ENCODE data around the gene GOSR2. TPM values are rescaled to one million over a fixed set of nuclear protein-coding genes. Genes with fewer than 3 reads are reported as not detected.
A peak's percentile ranks its signal among the peaks of the same experiment; 100 is the strongest.

GOSR2 gene
- total and polyA plus RNA-seq, 2 of the 13 experiments (the other 11 are each of a cell fraction or from before 2014, with no cell fraction given) = 61.5 to 63.9 TPM

- FAIRE-seq = no peak
These were observed 56.3 kb downstream of the GOSR2 start, which contains the start of gene RPRML for GRCh38 chr17:46979147-46979863. TSS of gene RPRML (minus strand) at chr17:46979253. CDS start at chr17:46979007, 246 bp downstream.

More at GRCh38 chr17:46979147-46979863, 56.3 kb downstream of the GOSR2 start, which contains the start of gene RPRML:
- H4K20me1 ChIP-seq (ENCODE audit: insufficient read depth, low read length) = no peaks in the 10 kb centered on the region
- in situ Hi-C loops (cut with HindIII; ENCODE audit: extremely low pct_ligation_motif_present, low pct_unique_long_range_greater_than_20kb) (no loop called here), intact Hi-C loops (cut with micrococcal nuclease; ENCODE audit: unreplicated experiment) (no loop called here)
- no peak within 1 kb of the TSS for H2AFZ ChIP-seq (ENCODE audit: low read length)
- ChIA-PET POLR2A (no interaction called here), CTCF (ENCODE audit: low intra/inter-chr PET ratio, low total read pairs) (no interaction called here)
- H3K4me1 ChIP-seq (ENCODE audit: insufficient read depth, low read length) = peaks cover 31% of the 10 kb centered on the region
- DNase-seq (ENCODE audit: low spot score) (no peak), ATAC-seq (peak; percentile 34)
- H3K79me2 ChIP-seq (ENCODE audit: insufficient read depth, low read length) = no peaks in the 10 kb centered on the region
- TF ChIP-seq GATAD2A (CRISPR knock-in tag; IDR thresholded peaks at IDR 0.05) = no peak
- TF ChIP-seq ZNF770 (CRISPR knock-in tag; IDR thresholded peaks at IDR 0.05) = no peak
- TF ChIP-seq ZNF329 (CRISPR knock-in tag; IDR thresholded peaks at IDR 0.05; ENCODE audit: low read depth) = no peak
- TF ChIP-seq PTBP1 (IDR thresholded peaks at IDR 0.05; ENCODE audit: low read depth, low read length, poor library complexity, severe bottlenecking) = no peak
- TF ChIP-seq RFXANK (CRISPR knock-in tag; IDR thresholded peaks at IDR 0.05) = no peak
- 0 out of 2 replicates have a peak, but pooled peaks have one; percentile 17 for TF ChIP-seq FOXO4 (CRISPR knock-in tag; conservative IDR thresholded peaks at IDR 0.05)
- peak; percentile 43; the same call in 1 of the 2 replicates for TF ChIP-seq UBTF (CRISPR knock-in tag; IDR thresholded peaks at IDR 0.05)
- TF ChIP-seq HDAC1 (CRISPR knock-in tag; IDR thresholded peaks at IDR 0.05) = 0 out of 2 replicates have a peak, but pooled peaks have one; percentile 7
- TF ChIP-seq CREBL2 (CRISPR knock-in tag; IDR thresholded peaks at IDR 0.05; ENCODE audit: borderline replicate concordance) = no peak
- no peak for TF ChIP-seq NR2C2 (CRISPR knock-in tag; IDR thresholded peaks at IDR 0.05; ENCODE audit: borderline replicate concordance)
- no peak for TF ChIP-seq MAX (IDR thresholded peaks at IDR 0.05)
- 0 out of 2 replicates have a peak, but pooled peaks have one; percentile 43 for TF ChIP-seq MTF2 (CRISPR knock-in tag; IDR thresholded peaks at IDR 0.05; ENCODE audit: borderline replicate concordance)
- no peak for TF ChIP-seq PITX1 (CRISPR knock-in tag; IDR thresholded peaks at IDR 0.05)
- no peak for TF ChIP-seq FOXJ3 (CRISPR knock-in tag; IDR thresholded peaks at IDR 0.05; ENCODE audit: borderline replicate concordance)
- 59% methylated on average over 25 of the region's 57 CpGs for WGBS (ENCODE audit: low lambda C conversion rate)
- H3K4me3 ChIP-seq (replicated peaks in 1 of 3; ENCODE audit: insufficient read depth in 1 of 3, low read depth in 2 of 3, low read length in 3 of 3) = peak within 1 kb of the TSS in 2 of 3 experiments; percentile 8 to 41; a peak in 3 of 6 replicates
- H3K9ac ChIP-seq (ENCODE audit: insufficient read depth, low read depth, low read length) = no peak within 1 kb of the TSS
- no peaks in the 10 kb centered on the region for H3K27me3 ChIP-seq (ENCODE audit: control insufficient read depth in 1 of 2, insufficient read depth in 2 of 2, low read length in 2 of 2)
- H3K36me3 ChIP-seq (replicated peaks in 1 of 2; ENCODE audit: control insufficient read depth in 1 of 2, insufficient read depth in 2 of 2, low read length in 2 of 2) = no peaks in the 10 kb centered on the region; a peak in 1 of 5 replicates
- H3K9me3 ChIP-seq (ENCODE audit: low read length) = no peaks in the 10 kb centered on the region
- no peak within 1 kb of the TSS for H3K27ac ChIP-seq (ENCODE audit: extremely low read length, insufficient read depth, low read length)
- H3K4me2 ChIP-seq (ENCODE audit: low read depth, low read length) = peak within 1 kb of the TSS; percentile 38
- BruUV-seq (replicated peaks) = no TSS peak

All from HepG2 (cell line).